Astrocyte (in vitro differentiated cells and primary cell): ENCODE measurements around the gene ZNF385B.

Experiments used
- EZH2 ChIP-seq: IDR thresholded peaks from 2 replicates; pipeline ENCODE4 v1.6.1; 2012; ENCODE audit warnings: mild to moderate bottlenecking, low read length, inconsistent platforms; ENCODE audit not compliant: insufficient read depth
- TF ChIP-seq, protein P1 (sequence below): IDR thresholded peaks from 2 replicates; pipeline ENCODE4 v1.5.1; 2011; ENCODE audit warnings: low read depth, mild to moderate bottlenecking, inconsistent platforms, low read length, moderate library complexity; ENCODE audit not compliant: insufficient read depth

DNA sequence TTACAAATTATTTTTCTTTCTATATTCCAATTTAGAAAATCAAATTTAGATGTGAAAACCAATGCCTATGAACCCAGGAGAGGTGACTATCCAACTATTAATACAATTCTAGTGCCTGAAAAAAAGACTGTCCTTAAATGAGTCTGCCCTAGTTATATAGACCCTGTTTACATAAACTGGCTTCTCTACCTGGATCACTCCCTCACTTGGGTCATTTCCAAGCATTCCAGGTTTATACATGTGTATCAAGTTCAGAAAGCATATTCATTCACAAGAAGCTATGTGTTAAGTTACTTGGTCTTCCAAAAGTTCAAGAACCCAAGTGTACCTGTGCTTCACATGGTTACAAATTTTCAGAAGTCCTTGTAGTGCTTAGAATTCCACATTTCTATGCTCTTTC is 8.3 kb downstream of the ZNF385B start:
- TF ChIP-seq, protein P1, sequence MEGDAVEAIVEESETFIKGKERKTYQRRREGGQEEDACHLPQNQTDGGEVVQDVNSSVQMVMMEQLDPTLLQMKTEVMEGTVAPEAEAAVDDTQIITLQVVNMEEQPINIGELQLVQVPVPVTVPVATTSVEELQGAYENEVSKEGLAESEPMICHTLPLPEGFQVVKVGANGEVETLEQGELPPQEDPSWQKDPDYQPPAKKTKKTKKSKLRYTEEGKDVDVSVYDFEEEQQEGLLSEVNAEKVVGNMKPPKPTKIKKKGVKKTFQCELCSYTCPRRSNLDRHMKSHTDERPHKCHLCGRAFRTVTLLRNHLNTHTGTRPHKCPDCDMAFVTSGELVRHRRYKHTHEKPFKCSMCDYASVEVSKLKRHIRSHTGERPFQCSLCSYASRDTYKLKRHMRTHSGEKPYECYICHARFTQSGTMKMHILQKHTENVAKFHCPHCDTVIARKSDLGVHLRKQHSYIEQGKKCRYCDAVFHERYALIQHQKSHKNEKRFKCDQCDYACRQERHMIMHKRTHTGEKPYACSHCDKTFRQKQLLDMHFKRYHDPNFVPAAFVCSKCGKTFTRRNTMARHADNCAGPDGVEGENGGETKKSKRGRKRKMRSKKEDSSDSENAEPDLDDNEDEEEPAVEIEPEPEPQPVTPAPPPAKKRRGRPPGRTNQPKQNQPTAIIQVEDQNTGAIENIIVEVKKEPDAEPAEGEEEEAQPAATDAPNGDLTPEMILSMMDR, result no peak
- no peak for TF ChIP-seq EZH2
